ENCODE results near the gene MFGE8.

- no peak for TF ChIP-seq POLR2AphosphoS5 (IDR thresholded peaks at IDR 0.05)
- no peak for TF ChIP-seq CTCF (IDR thresholded peaks at IDR 0.05)
- no peak for TF ChIP-seq POLR2A (IDR thresholded peaks at IDR 0.05)
Observed at GRCh38 chr15:88874275-88874674, 38.9 kb downstream of the MFGE8 start.

Data from transverse colon (tissue), 4 donors.